ENCODE results near the gene RBBP8NL.

The RBBP8NL gene

GRCh38 chr20:62362991-62363919 is 64.1 kb downstream of the RBBP8NL start:
- Histone ChIP-seq H3K4me3 (ENCODE audit: low read depth, low read length) (no peak overlapping the region), H3K9me3 (ENCODE audit: control insufficient read depth, insufficient read depth, low read length) (no peaks in the 10 kb centered on the region), H3K27me3 (ENCODE audit: control insufficient read depth, insufficient read depth, low read length) (no peaks in the 10 kb centered on the region), H3K4me1 (ENCODE audit: control insufficient read depth, insufficient read depth, low read length) (peaks cover 11% of the 10 kb centered on the region), H3K9ac (ENCODE audit: low read depth, low read length) (peak overlapping the region; percentile 76), H3K36me3 (ENCODE audit: control insufficient read depth, insufficient read depth, low read length) (peaks cover 20% of the 10 kb centered on the region)

GRCh38 chr20:62362590-62362940 is 64.8 kb downstream of the RBBP8NL start:
- H3K4me1 ChIP-seq (ENCODE audit: control insufficient read depth, insufficient read depth, low read length), result peaks cover 11% of the 10 kb centered on the region
- no peak overlapping the region for H3K4me3 ChIP-seq (ENCODE audit: low read depth, low read length)
- peak overlapping the region; percentile 76 for H3K9ac ChIP-seq (ENCODE audit: low read depth, low read length)
- no peaks in the 10 kb centered on the region for H3K27me3 ChIP-seq (ENCODE audit: control insufficient read depth, insufficient read depth, low read length)
- peaks cover 20% of the 10 kb centered on the region for H3K36me3 ChIP-seq (ENCODE audit: control insufficient read depth, insufficient read depth, low read length)
- H3K9me3 ChIP-seq (ENCODE audit: control insufficient read depth, insufficient read depth, low read length), result no peaks in the 10 kb centered on the region

DNA sequence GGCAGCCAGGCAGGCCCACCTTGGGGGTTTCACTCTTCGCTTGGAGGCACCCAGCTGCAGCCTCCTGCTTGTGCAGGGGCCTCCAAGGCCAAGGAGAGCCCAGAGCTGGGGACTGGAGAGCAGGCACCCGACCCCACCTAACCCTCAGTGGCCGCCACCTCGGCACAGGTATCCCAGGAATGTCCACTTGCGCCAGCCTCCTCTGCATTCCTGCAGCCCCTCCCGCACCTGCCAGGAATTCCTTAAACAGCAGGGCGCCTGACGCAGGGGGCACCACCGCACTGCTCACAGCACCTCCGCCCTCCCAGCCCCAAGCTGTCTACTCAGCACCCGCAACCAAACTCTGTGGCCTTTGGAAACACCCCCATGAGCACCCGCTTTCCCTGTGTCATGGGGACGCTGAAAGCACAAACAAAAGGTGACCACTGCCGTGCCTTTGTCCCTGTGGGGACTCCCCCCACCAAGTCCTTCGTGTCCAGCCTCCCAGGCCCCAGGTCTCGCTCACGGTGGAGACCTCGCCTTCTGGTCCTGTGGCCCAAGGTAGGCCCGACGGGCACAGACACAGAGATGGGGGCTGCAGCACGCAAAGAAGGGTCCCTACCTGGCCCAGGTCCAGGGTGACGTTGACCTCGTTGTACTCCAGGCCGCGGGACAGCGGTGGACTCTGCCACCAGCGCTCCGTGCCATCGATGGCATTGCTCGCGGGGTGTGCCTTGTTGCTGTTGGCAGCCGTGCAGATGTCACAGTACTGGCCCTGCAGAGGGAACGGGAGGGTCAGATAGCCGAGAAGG is 65.3 kb downstream of the RBBP8NL start:
- H3K36me3 ChIP-seq (ENCODE audit: control insufficient read depth, insufficient read depth, low read length), result peaks cover 20% of the 10 kb centered on the region
- H3K27me3 ChIP-seq (ENCODE audit: control insufficient read depth, insufficient read depth, low read length), result no peaks in the 10 kb centered on the region
- no peaks in the 10 kb centered on the region for H3K9me3 ChIP-seq (ENCODE audit: control insufficient read depth, insufficient read depth, low read length)
- H3K4me1 ChIP-seq (ENCODE audit: control insufficient read depth, insufficient read depth, low read length), result peaks cover 11% of the 10 kb centered on the region
- H3K9ac ChIP-seq (ENCODE audit: low read depth, low read length), result peak overlapping the region; percentile 76
- H3K4me3 ChIP-seq (ENCODE audit: low read depth, low read length), result peak overlapping the region; percentile 22

GRCh38 chr20:62360854-62361798 is 66.2 kb downstream of the RBBP8NL start:
- peaks cover 11% of the 10 kb centered on the region for H3K4me1 ChIP-seq (ENCODE audit: control insufficient read depth, insufficient read depth, low read length)
- H3K9me3 ChIP-seq (ENCODE audit: control insufficient read depth, insufficient read depth, low read length), result no peaks in the 10 kb centered on the region
- peak overlapping the region; percentile 76 for H3K9ac ChIP-seq (ENCODE audit: low read depth, low read length)
- no peak overlapping the region for H3K4me3 ChIP-seq (ENCODE audit: low read depth, low read length)
- H3K36me3 ChIP-seq (ENCODE audit: control insufficient read depth, insufficient read depth, low read length), result peaks cover 24% of the 10 kb centered on the region
- H3K27me3 ChIP-seq (ENCODE audit: control insufficient read depth, insufficient read depth, low read length), result no peaks in the 10 kb centered on the region
